Activated T-cell treated with anti-CD3 and anti-CD28 coated beads for 48 hours (primary cell): ENCODE measurements around the gene SLC38A10.

Experiments used
- DNase-seq: peaks from one replicate; pipeline ENCODE4 v3.0.0-alpha.2; 2020; ENCODE audit warnings: low read depth

SLC38A10 gene

GRCh38 chr17:81331527-81332043 is 36.5 kb upstream of the SLC38A10 start:
- no peak for DNase-seq

GRCh38 chr17:81330884-81331245 is 35.8 kb upstream of the SLC38A10 start:
- no peak for DNase-seq

GRCh38 chr17:81329927-81330883 is 35.1 kb upstream of the SLC38A10 start:
- no peak for DNase-seq

GRCh38 chr17:81328978-81329926 is 34.1 kb upstream of the SLC38A10 start:
- no peak for DNase-seq

- DNase-seq: no peak
Observed at GRCh38 chr17:81328489-81328888, 33.4 kb upstream of the SLC38A10 start.

- DNase-seq: no peak
Observed at GRCh38 chr17:81325714-81326358, 30.7 kb upstream of the SLC38A10 start.

GRCh38 chr17:81324851-81325713 is 30.0 kb upstream of the SLC38A10 start:
- no peak for DNase-seq

- no peak for DNase-seq
Observed at GRCh38 chr17:81324177-81324850, 29.2 kb upstream of the SLC38A10 start.

- DNase-seq: no peak
Observed at GRCh38 chr17:81323411-81323868, 28.3 kb upstream of the SLC38A10 start.

- no peak for DNase-seq
Observed at GRCh38 chr17:81323083-81323369, 27.9 kb upstream of the SLC38A10 start.

GRCh38 chr17:81322271-81323082 is 27.4 kb upstream of the SLC38A10 start:
- DNase-seq: peak; percentile 47

GRCh38 chr17:81317961-81318605 is 23.0 kb upstream of the SLC38A10 start:
- DNase-seq: no peak

- DNase-seq: no peak
Observed at GRCh38 chr17:81317530-81317821, 22.4 kb upstream of the SLC38A10 start.

- DNase-seq: no peak
Observed at GRCh38 chr17:81315885-81316391, 20.8 kb upstream of the SLC38A10 start.

- DNase-seq: no peak
Observed at GRCh38 chr17:81315129-81315884, 20.2 kb upstream of the SLC38A10 start.

GRCh38 chr17:81314398-81315081 is 19.4 kb upstream of the SLC38A10 start:
- DNase-seq: no peak

GRCh38 chr17:81313776-81314397 is 18.8 kb upstream of the SLC38A10 start:
- DNase-seq: no peak
